ENCODE results near the gene DCTD.
A peak's percentile ranks its signal among the peaks of the same experiment; 100 is the strongest.

The DCTD gene

GRCh38 chr4:182880387-182881356 is 36.5 kb downstream of the DCTD start:
- H3K4me3 ChIP-seq (ENCODE audit: low read depth, low read length), result no peak overlapping the region
- no peak for TF ChIP-seq CTCF (IDR thresholded peaks at IDR 0.05; ENCODE audit: control insufficient read depth, extremely low read depth, insufficient read depth)
- DNase-seq (ENCODE audit: low read depth), result no peak

DNA sequence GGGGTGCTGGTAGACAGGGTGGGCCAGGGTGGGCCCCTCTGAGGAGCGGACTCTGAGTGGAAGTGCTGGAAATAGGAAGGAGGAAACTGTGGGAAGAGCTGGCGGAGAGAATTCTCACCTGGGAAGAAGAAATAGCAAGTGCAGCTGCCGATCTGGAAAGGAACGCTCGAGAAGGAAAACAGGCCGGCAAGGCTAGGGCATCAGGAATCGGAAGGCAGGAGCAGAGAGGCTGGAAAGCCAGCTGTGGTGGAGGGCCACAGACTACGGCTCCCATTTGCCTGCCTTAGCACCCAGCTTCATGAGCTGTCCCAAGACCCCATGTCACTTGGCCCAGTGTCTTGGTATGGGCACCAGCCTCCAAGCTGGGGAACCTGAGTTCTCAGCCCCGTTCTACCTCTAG is 37.3 kb downstream of the DCTD start:
- TF ChIP-seq CTCF (IDR thresholded peaks at IDR 0.05; ENCODE audit: control insufficient read depth, extremely low read depth, insufficient read depth), result no peak
- DNase-seq (ENCODE audit: low read depth), result no peak
- H3K4me3 ChIP-seq (ENCODE audit: low read depth, low read length), result no peak overlapping the region

- no peak for TF ChIP-seq CTCF (IDR thresholded peaks at IDR 0.05; ENCODE audit: control insufficient read depth, extremely low read depth, insufficient read depth)
Observed at GRCh38 chr4:182878633-182879495, 38.3 kb downstream of the DCTD start.

GRCh38 chr4:182877326-182877883 is 39.8 kb downstream of the DCTD start:
- TF ChIP-seq CTCF (IDR thresholded peaks at IDR 0.05; ENCODE audit: control insufficient read depth, extremely low read depth, insufficient read depth), result peak; percentile 3; the same call in 1 of the 2 replicates
- no peak for DNase-seq (ENCODE audit: low read depth)
- H3K4me3 ChIP-seq (ENCODE audit: low read depth, low read length), result no peak overlapping the region

More at GRCh38 chr4:182878633-182879495, 38.3 kb downstream of the DCTD start:
- DNase-seq (ENCODE audit: low read depth), result no peak
- no peak overlapping the region for H3K4me3 ChIP-seq (ENCODE audit: low read depth, low read length)

- no peak overlapping the region for H3K4me3 ChIP-seq (ENCODE audit: low read depth, low read length)
- no peak for TF ChIP-seq CTCF (IDR thresholded peaks at IDR 0.05; ENCODE audit: control insufficient read depth, extremely low read depth, insufficient read depth)
- no peak for DNase-seq (ENCODE audit: low read depth)
Observed at GRCh38 chr4:182876427-182876826, 40.8 kb downstream of the DCTD start.

DNA sequence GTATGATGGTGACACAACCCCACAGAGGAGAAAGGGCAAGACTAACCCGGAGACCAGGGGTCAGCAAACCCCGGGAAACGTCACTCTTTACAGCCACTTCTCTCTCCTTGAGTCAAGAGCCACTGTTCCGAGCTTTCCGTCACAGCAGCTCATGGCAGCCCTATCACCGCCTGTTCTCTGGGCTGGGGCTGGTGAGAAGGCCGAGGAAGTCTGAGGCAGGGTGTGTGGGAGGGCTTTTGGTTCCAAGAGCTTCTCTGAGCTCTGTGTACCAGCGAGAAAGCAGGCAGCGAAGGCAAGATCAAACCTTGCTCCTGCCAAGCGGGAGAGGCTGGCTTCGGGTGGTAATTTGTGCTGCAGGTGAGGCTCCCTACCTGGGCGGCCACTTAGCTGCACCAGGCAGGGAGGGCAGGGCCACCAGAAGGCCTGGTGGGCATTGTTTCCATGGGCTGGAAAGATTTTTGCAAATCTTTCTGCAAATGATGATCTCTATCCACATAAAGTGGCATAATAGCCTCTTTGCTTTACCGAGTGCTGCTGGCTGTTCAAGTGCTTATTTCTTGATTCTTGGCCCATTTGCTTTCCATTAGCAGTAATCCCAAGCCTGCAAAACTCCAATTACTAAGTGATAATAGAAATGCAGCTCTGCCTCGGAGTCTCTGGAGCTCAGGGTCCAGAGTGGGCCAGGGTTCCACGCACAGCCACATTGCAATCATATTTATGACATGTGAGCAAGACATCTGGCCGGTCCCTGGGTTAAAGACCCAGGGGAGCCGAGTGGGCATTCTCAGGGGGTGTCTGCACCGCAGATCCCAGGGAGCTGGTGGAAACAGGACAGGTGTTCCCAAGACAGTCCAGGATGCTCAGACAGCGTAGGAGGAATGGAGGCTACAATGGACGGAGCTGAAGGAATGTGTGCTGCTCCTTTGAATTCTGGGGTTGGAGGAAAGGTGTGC is 41.5 kb downstream of the DCTD start:
- DNase-seq (ENCODE audit: low read depth), result no peak
- TF ChIP-seq CTCF (IDR thresholded peaks at IDR 0.05; ENCODE audit: control insufficient read depth, extremely low read depth, insufficient read depth), result no peak
- H3K4me3 ChIP-seq (ENCODE audit: low read depth, low read length), result no peak overlapping the region
